Ascending aorta (tissue), 2 donors: ENCODE results near the gene GRID2. TPM values are rescaled to one million over a fixed set of nuclear protein-coding genes. Genes with fewer than 3 reads are reported as not detected.

ENCODE experiments used
- DNase-seq, 2 donors: peaks; one replicate each; pipeline ENCODE4 v3.0.0-alpha.2; 2019; ENCODE audit warnings: low spot score in 2 of 2
- H3K27ac ChIP-seq, 2 donors: fragments of 200-600 bp; sonication (generic); one replicate each; pipeline ENCODE4 v1.5.1; 2016 to 2017; ENCODE audit warnings: mild to moderate bottlenecking in 1 of 2
- H3K27me3 ChIP-seq: fragments of 200-600 bp; sonication (generic); one replicate; pipeline ENCODE4 v1.5.1; 2017
- H3K36me3 ChIP-seq, 2 donors: fragments of 200-600 bp; sonication (generic); one replicate each; pipeline ENCODE4 v1.5.1; 2016
- H3K4me1 ChIP-seq, 2 donors: fragments of 200-600 bp; sonication (generic); one replicate each; pipeline ENCODE4 v1.5.1; 2016 to 2017; ENCODE audit warnings: mild to moderate bottlenecking in 1 of 2
- H3K4me3 ChIP-seq, 2 donors: fragments of 200-600 bp; sonication (generic); one replicate each; pipeline ENCODE4 v1.5.1; 2016 to 2017; ENCODE audit warnings: mild to moderate bottlenecking in 1 of 2
- H3K9me3 ChIP-seq, 2 donors: fragments of 200-600 bp; sonication (generic); one replicate each; pipeline ENCODE4 v1.5.1; 2016
- CTCF ChIP-seq, 3 experiments: fragments of 200-600 bp in 2 of 3; fragments of 450-650 bp in 1 of 3; sonication (generic) in 2 of 3; IDR thresholded peaks; one replicate each; pipeline ENCODE4 v1.5.1; 2016 to 2019; ENCODE audit warnings: antibody characterized with exemption in 3 of 3, mild to moderate bottlenecking in 1 of 3, moderate library complexity in 1 of 3
- intact Hi-C: fragments of 100-400 bp; cut with DNase I; formaldehyde crosslinking; loops from one replicate; pipeline ENCODE4 v1.15.1; 2023
- total RNA-seq: library from RNA; depleted of rRNA; stranded (reverse); fragments of >200 nt; gene quantifications from one replicate; pipeline ENCODE4 v1.1.0, GENCODE V29; 2016

Gene GRID2
- total RNA-seq, 1 donor from 2014 or later, result not detected

DNA sequence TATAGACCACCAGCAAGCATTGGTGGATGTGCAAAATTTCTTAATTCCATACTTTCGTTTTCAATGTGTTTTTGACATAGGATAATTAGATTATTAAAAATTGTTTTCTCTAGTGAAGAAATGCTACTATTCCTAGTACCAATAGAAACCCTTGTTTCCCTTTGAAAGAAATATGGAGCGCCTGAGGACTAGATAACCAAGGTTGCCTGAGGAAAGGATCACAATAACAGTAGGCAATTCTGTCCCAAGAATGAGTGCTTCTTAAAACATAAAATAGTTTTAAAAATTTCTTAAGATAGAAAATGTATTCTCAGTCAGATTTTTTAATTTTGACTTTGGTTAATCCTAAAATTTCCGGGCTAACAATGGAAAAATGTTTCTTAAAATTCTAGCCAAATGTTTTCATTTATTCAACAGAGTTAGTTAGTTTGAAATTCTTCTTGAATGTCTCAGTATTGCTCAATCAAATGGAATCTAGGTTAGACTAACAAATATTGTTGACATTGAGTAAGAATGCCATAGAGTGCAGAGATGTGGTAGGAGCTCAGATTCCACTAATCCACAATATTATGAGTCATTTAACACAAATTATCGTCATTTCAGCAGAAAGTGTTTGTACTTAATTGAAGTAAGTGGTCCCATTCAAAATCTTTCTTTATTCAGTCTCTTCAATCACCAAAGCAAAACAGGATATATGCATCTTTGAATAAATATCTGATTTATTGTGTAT is 666.0 kb downstream of the GRID2 start:
- TF ChIP-seq CTCF (IDR thresholded peaks at IDR 0.05), result no peak
- intact Hi-C loops, result no loop called here
- Histone ChIP-seq H3K36me3 (no peaks in the 10 kb centered on the region), H3K9me3 (no peaks in the 10 kb centered on the region), H3K4me3 (no peak overlapping the region), H3K4me1 (no peaks in the 10 kb centered on the region), H3K27ac (no peak overlapping the region), H3K27me3 (no peaks in the 10 kb centered on the region)
- DNase-seq, result no peak

- H3K36me3 ChIP-seq, result no peaks in the 10 kb centered on the region
- no peak for DNase-seq
- no peak overlapping the region for H3K4me3 ChIP-seq
- intact Hi-C loops, result no loop called here
- no peak for TF ChIP-seq CTCF (IDR thresholded peaks at IDR 0.05)
- H3K27me3 ChIP-seq, result no peaks in the 10 kb centered on the region
- H3K9me3 ChIP-seq, result no peaks in the 10 kb centered on the region
- H3K27ac ChIP-seq, result no peak overlapping the region
- H3K4me1 ChIP-seq, result no peaks in the 10 kb centered on the region
These were observed 667.2 kb downstream of the GRID2 start for GRCh38 chr4:92970996-92971395.

GRCh38 chr4:92988301-92988700 is 684.5 kb downstream of the GRID2 start:
- no peak overlapping the region for H3K27ac ChIP-seq
- intact Hi-C loops, result no loop called here
- H3K9me3 ChIP-seq, result no peaks in the 10 kb centered on the region
- no peak for DNase-seq
- no peak for TF ChIP-seq CTCF (IDR thresholded peaks at IDR 0.05)
- H3K36me3 ChIP-seq, result no peaks in the 10 kb centered on the region
- H3K4me1 ChIP-seq, result no peaks in the 10 kb centered on the region
- H3K4me3 ChIP-seq, result no peak overlapping the region
- H3K27me3 ChIP-seq, result no peaks in the 10 kb centered on the region

DNA sequence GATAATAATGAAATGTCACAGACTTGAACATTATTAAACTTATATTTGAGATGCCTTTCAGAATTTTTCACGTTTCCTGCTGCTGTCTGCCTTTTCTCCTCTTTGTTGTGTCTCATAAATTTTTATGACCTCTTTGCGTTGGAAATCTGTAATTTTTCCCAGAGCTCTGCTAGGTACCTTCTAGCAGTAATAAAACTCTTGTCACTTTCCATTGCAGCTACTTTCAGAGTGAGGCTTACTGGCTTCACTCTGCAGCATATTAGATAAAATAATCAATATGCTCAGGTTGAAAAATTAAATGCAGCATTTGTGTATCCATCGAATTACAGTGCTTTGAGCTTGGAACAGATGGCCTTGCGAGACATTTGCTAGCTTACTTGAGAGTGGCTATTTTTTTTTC is 689.0 kb downstream of the GRID2 start:
- H3K4me3 ChIP-seq, result no peak overlapping the region
- intact Hi-C loops, result no loop called here
- no peak for DNase-seq
- TF ChIP-seq CTCF (IDR thresholded peaks at IDR 0.05), result no peak
- no peaks in the 10 kb centered on the region for H3K4me1 ChIP-seq
- H3K9me3 ChIP-seq, result no peaks in the 10 kb centered on the region
- no peak overlapping the region for H3K27ac ChIP-seq
- no peaks in the 10 kb centered on the region for H3K27me3 ChIP-seq
- H3K36me3 ChIP-seq, result no peaks in the 10 kb centered on the region

DNA sequence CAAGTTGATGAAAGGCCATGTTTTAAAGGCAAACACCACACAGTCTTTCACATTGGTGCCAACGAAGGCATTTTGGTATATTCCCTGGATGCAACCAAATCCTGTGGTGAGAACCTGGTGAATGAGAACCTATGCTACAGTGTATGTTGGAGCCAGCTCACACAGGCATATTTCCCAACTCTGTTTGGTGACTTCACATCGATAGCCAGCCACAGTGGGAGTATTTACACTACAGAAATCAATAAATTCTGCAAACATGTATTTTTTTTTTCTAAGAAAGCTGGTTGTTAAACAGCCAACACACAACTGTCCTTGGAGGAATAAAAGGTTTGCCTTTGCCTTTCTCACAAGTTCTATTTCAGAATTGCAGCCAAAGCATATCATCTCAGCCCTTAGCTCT is 691.0 kb downstream of the GRID2 start:
- H3K4me1 ChIP-seq, result no peaks in the 10 kb centered on the region
- intact Hi-C loops, result no loop called here
- H3K27me3 ChIP-seq, result no peaks in the 10 kb centered on the region
- H3K27ac ChIP-seq, result no peak overlapping the region
- DNase-seq, result no peak
- no peak overlapping the region for H3K4me3 ChIP-seq
- no peaks in the 10 kb centered on the region for H3K36me3 ChIP-seq
- TF ChIP-seq CTCF (IDR thresholded peaks at IDR 0.05), result no peak
- H3K9me3 ChIP-seq, result no peaks in the 10 kb centered on the region

DNA sequence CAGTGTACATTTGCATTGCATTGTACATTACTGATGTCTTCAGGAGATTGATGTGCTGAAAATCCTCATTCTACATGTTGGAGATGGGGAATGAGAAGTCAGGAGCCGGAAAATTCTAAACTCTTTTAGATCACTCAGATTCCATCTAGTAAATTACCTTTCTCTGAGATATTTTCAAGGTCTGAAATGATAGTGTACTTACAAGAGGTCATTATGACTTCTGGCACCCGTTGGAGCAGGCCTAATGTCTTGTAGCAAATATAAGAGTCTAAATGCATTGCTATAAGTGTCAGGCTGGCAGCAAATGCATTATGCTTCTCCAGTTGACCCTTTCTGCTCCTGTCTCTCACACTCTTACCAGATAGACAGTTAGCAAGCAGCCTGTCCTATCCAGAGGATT is 692.8 kb downstream of the GRID2 start:
- no peak for TF ChIP-seq CTCF (IDR thresholded peaks at IDR 0.05)
- no peaks in the 10 kb centered on the region for H3K36me3 ChIP-seq
- H3K27me3 ChIP-seq, result no peaks in the 10 kb centered on the region
- H3K4me3 ChIP-seq, result no peak overlapping the region
- no peaks in the 10 kb centered on the region for H3K4me1 ChIP-seq
- intact Hi-C loops, result no loop called here
- no peak overlapping the region for H3K27ac ChIP-seq
- no peaks in the 10 kb centered on the region for H3K9me3 ChIP-seq
- DNase-seq, result no peak
